Heart right ventricle (tissue), 16 donors: Measurements from ENCODE around the gene TEC. TPM values are rescaled to one million over a fixed set of nuclear protein-coding genes. Genes with fewer than 3 reads are reported as not detected.
A peak's percentile ranks its signal among the peaks of the same experiment; 100 is the strongest.

Experiments used
- ATAC-seq, 8 donors: fragments of 200-7000 bp; cut with Tn5 transposase; one replicate each; pipeline ENCODE4 v1.9.1; 2020; ENCODE audit warnings: mild to moderate bottlenecking in 8 of 8, moderate library complexity in 8 of 8, moderate number of reproducible peaks in 1 of 8
- DNase-seq, 2 donors: peaks; one replicate each; pipeline ENCODE4 v3.0.0-alpha.2; 2020
- H3K27ac ChIP-seq, 10 donors: fragments of 200-600 bp; sonication (generic) in 2 of 10; one replicate each; pipeline versions ENCODE4 v1.5.0 to v1.8.0; 2020 to 2022; ENCODE audit warnings: mild to moderate bottlenecking in 3 of 10
- H3K27me3 ChIP-seq, 7 donors: fragments of 200-600 bp; one replicate each; pipeline ENCODE4 v1.8.0; 2021 to 2022; ENCODE audit warnings: mild to moderate bottlenecking in 2 of 7
- H3K36me3 ChIP-seq, 9 donors: fragments of 200-600 bp; sonication (generic) in 1 of 9; one replicate each; pipeline versions ENCODE4 v1.5.0 to v1.8.0; 2020 to 2022; ENCODE audit warnings: mild to moderate bottlenecking in 2 of 9
- H3K4me1 ChIP-seq, 9 donors: fragments of 200-600 bp; sonication (generic) in 1 of 9; one replicate each; pipeline versions ENCODE4 v1.5.0 to v1.8.0; 2020 to 2022; ENCODE audit warnings: mild to moderate bottlenecking in 4 of 9
- H3K4me3 ChIP-seq, 10 donors: fragments of 200-600 bp; sonication (generic) in 2 of 10; one replicate each; pipeline versions ENCODE4 v1.5.0 to v1.8.0; 2020 to 2022; ENCODE audit warnings: mild to moderate bottlenecking in 7 of 10, moderate library complexity in 2 of 10
- H3K9me3 ChIP-seq, 11 donors: fragments of 200-600 bp in 10 of 11; sonication (generic) in 2 of 11; one replicate each; pipeline versions ENCODE4 v1.5.0 to v1.8.0; 2013 to 2022; ENCODE audit warnings: mild to moderate bottlenecking in 2 of 11, control low read depth in 1 of 11, moderate library complexity in 1 of 11
- CTCF ChIP-seq, 9 donors: fragments of 200-600 bp; sonication (generic) in 2 of 9; IDR thresholded peaks; one replicate each; pipeline versions ENCODE4 v1.5.0 to v1.8.0; 2021 to 2022; ENCODE audit warnings: antibody characterized with exemption in 9 of 9, mild to moderate bottlenecking in 5 of 9, moderate library complexity in 1 of 9
- WGBS, 2 donors: extraction: QIAGEN DNeasy Blood & Tissue Kit; methylation state at CpG; one replicate each; pipeline ENCODE4 v1.1.7; 2013; ENCODE audit warnings: inconsistent platforms in 1 of 2; 5-methylcytosine and 5-hydroxymethylcytosine counted together
- intact Hi-C, 10 donors: fragments of 100-400 bp; cut with DNase I; formaldehyde crosslinking; loops; one replicate each; pipeline versions ENCODE4 v1.11.1 to v1.14.2; 2022
- polyA plus RNA-seq, 2 donors: library from polyadenylated mRNA; stranded (reverse); fragments of 200-250 nt; gene quantifications; one replicate each; pipeline ENCODE4 v1.2.3, GENCODE V29; 2013
- total RNA-seq, 10 donors: library from RNA; stranded (reverse); fragmentation: NEBNext Ultra II Directional in 3 of 10; extraction: Animal tissue kit (Norgen Biotek cat#: 25700) in 3 of 10; gene quantifications; one replicate each; pipeline versions ENCODE4 v1.2.1 to v1.2.4, GENCODE V29; 2021 to 2023
- donor health status: Arrhythmogenic right ventricular cardiomyopathy.
- donor health status: ischemic (EF 13 %, LVEDD 7.1; RV severe dilation, severe dysfunction).
- donor health status: healthy with polysubstance abuse.
- donor health status: DM: no; HTN: yes; CAD: no.
- donor health status: DM: no; HTN: no; CAD: no.
- donor health status: ischemic (EF 25% LVEDD 6.9; RV normal size, moderate dysfunction).
- donor health status: ischemic (EF 25% LVEDD 5.7; RV mildly dilated, moderate dysfunction).
- donor health status: healthy.
- donor health status: DM: yes; HTN: yes; CAD: no.
- donor health status: Ischemic cardiomyopathy.
- donor health status: ischemic (EF 35%, LVEDD 5.7; RV mildly dilated, moderate dysfunction).
- donor health status: nonischemic (EF 11% LVEDD 7.7; RV severe dilation, severe dysfunction).
- donor health status: DM: yes; HTN: yes; CAD: no.
- donor health status: PGD.
- donor health status: ischemic (EF 29% LVEDD 5.4; RV normal size, mild dysfunction).
- donor health status: nonischemic (EF 23%, LVEDD 6.1; RV moderate dilation, normal function).

Gene TEC
- total and polyA plus RNA-seq, 12 donors: 1.0 to 3.6 (median 2.2) TPM

- 97 to 99% methylated on average over 5 of the region's 5 CpGs for WGBS, 2 donors
Measured at GRCh38 chr4:48152259-48152658, 117.4 kb downstream of the TEC start.

GRCh38 chr4:48149827-48150370, 119.7 kb downstream of the TEC start:
- Histone ChIP-seq H3K36me3 (peaks cover 0 to 35% (median 3%) of the 10 kb centered on the region in 9 donors), H3K4me1 (peaks cover 0 to 7% (median 0%) of the 10 kb centered on the region in 9 donors), H3K9me3 (peaks cover 0 to 20% (median 10%) of the 10 kb centered on the region in 11 donors), H3K27ac (no peak overlapping the region), H3K4me3 (no peak overlapping the region), H3K27me3 (no peaks in the 10 kb centered on the region)
- intact Hi-C loops: loop anchor here in 1 of 10 donors (10.0 kb wide), 1 partner anchor 115 kb away; the partner anchor contains the start of gene TEC
- peak in 4 of 8 donors; percentile 29 to 41 (median 32) for ATAC-seq
- WGBS, 2 donors: 62 to 68% methylated on average over 3 of the region's 3 CpGs
- no peak for TF ChIP-seq CTCF (IDR thresholded peaks at IDR 0.05)
- DNase-seq: no peak

More at GRCh38 chr4:48152259-48152658, 117.4 kb downstream of the TEC start:
- H3K4me1 ChIP-seq: peaks cover 0 to 7% (median 0%) of the 10 kb centered on the region in 9 donors
- intact Hi-C loops: no loop called here
- peaks cover 0 to 49% (median 0%) of the 10 kb centered on the region in 9 donors for H3K36me3 ChIP-seq
- TF ChIP-seq CTCF (IDR thresholded peaks at IDR 0.05): no peak
- peaks cover 0 to 35% (median 10%) of the 10 kb centered on the region in 11 donors for H3K9me3 ChIP-seq
- DNase-seq: no peak
- no peak for ATAC-seq
- H3K27ac ChIP-seq: no peak overlapping the region
- H3K4me3 ChIP-seq: no peak overlapping the region
- H3K27me3 ChIP-seq: no peaks in the 10 kb centered on the region

GRCh38 chr4:48147621-48148020, 122.0 kb downstream of the TEC start:
- Histone ChIP-seq H3K27me3 (no peaks in the 10 kb centered on the region), H3K4me1 (peaks cover 0 to 7% (median 0%) of the 10 kb centered on the region in 9 donors), H3K4me3 (no peak overlapping the region), H3K36me3 (peaks cover 0 to 38% (median 0%) of the 10 kb centered on the region in 9 donors), H3K27ac (no peak overlapping the region), H3K9me3 (no peaks in the 10 kb centered on the region)
- intact Hi-C loops: loop anchor here in 1 of 10 donors (10.0 kb wide), 1 partner anchor 117 kb away; the partner anchor contains the start of gene TEC
- no peak for DNase-seq
- no peak for ATAC-seq
- 91 to 93% methylated on average over 1 of the region's 1 CpG for WGBS, 2 donors
- TF ChIP-seq CTCF (IDR thresholded peaks at IDR 0.05): no peak

GRCh38 chr4:48141048-48141447, 128.6 kb downstream of the TEC start:
- Histone ChIP-seq H3K4me1 (peaks cover 0 to 4% (median 0%) of the 10 kb centered on the region in 9 donors), H3K9me3 (no peaks in the 10 kb centered on the region), H3K36me3 (peaks cover 0 to 47% (median 0%) of the 10 kb centered on the region in 9 donors), H3K4me3 (no peak overlapping the region), H3K27ac (no peak overlapping the region), H3K27me3 (no peaks in the 10 kb centered on the region)
- TF ChIP-seq CTCF (IDR thresholded peaks at IDR 0.05): peak; percentile 25 to 68 (median 60)
- intact Hi-C loops: loop anchor here in 2 of 10 donors (5.0 to 10.0 kb wide), 2 partner anchors 124 to 396 kb away; partner anchors contain the start of gene TEC (in 1 of the 2)
- ATAC-seq (peak in 2 of 8 donors; percentile 42 to 56), DNase-seq (no peak)
- WGBS, 2 donors: 46 to 59% methylated on average over 2 of the region's 2 CpGs
